Spleen (tissue), 7 donors: Measurements from ENCODE around the gene ZNF77.
A peak's percentile ranks its signal among the peaks of the same experiment; 100 is the strongest.

Source experiments
- POLR2A ChIP-seq, 3 donors: fragments of 450-650 bp; IDR thresholded peaks; one replicate each; pipeline ENCODE4 v1.5.1; 2017; ENCODE audit warnings: antibody characterized with exemption in 3 of 3, mild to moderate bottlenecking in 1 of 3
- POLR2AphosphoS5 ChIP-seq, 3 donors: sonication (generic); formaldehyde crosslinking; IDR thresholded peaks; one replicate each; pipeline ENCODE4 v1.5.1; 2017; ENCODE audit warnings: antibody characterized with exemption in 3 of 3
- TF ChIP-seq, protein P1 (sequence below), 11 experiments: fragments of 200-600 bp in 7 of 11; fragments of 450-650 bp in 4 of 11; sonication (generic) in 4 of 11; IDR thresholded peaks in 8 of 11; conservative IDR thresholded peaks in 3 of 11; 1 replicate in 7 of 11; 2 replicates in 4 of 11; pipeline versions ENCODE4 v1.4.0 to v1.8.0; 2016 to 2021; ENCODE audit warnings: antibody characterized with exemption in 11 of 11, inconsistent platforms in 4 of 11, mild to moderate bottlenecking in 1 of 11
- donor health status: DM: no; HTN: no; CAD: no; lungs with moderate emphysema.
- donor health status: DM: no; HTN: no; CAD: no.
- donor health status: DM: no; HTN: no; CAD: no.

GRCh38 chr19:2900296-2901252, 44.2 kb downstream of the ZNF77 start, which contains the start of gene ZNF57:
- TF ChIP-seq, protein P1, sequence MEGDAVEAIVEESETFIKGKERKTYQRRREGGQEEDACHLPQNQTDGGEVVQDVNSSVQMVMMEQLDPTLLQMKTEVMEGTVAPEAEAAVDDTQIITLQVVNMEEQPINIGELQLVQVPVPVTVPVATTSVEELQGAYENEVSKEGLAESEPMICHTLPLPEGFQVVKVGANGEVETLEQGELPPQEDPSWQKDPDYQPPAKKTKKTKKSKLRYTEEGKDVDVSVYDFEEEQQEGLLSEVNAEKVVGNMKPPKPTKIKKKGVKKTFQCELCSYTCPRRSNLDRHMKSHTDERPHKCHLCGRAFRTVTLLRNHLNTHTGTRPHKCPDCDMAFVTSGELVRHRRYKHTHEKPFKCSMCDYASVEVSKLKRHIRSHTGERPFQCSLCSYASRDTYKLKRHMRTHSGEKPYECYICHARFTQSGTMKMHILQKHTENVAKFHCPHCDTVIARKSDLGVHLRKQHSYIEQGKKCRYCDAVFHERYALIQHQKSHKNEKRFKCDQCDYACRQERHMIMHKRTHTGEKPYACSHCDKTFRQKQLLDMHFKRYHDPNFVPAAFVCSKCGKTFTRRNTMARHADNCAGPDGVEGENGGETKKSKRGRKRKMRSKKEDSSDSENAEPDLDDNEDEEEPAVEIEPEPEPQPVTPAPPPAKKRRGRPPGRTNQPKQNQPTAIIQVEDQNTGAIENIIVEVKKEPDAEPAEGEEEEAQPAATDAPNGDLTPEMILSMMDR (IDR thresholded peaks at IDR 0.05 in 8 of 11, conservative IDR thresholded peaks at IDR 0.05 in 3 of 11): peak in 1 of 11 experiments; percentile 36
- peak in 2 of 3 donors; percentile 17 to 22 for TF ChIP-seq POLR2A (IDR thresholded peaks at IDR 0.05)
- TF ChIP-seq POLR2AphosphoS5 (IDR thresholded peaks at IDR 0.05): peak; percentile 56 to 81 (median 78)
